HG03108 (cell line): Measurements from ENCODE around the gene PIK3CG.
"Not testable (repeated sequence)": the region's sequence is repeated elsewhere in the genome, so short reads cannot be mapped to it uniquely, and the experiment has no call there.

ENCODE experiments used
- ATAC-seq: cut with Tn5 transposase; IDR thresholded peaks from one replicate; pipeline ENCODE4 v1.9.1; 2021; ENCODE audit warnings: moderate library complexity; ENCODE audit not compliant: unreplicated experiment

The PIK3CG gene

GRCh38 chr7:106865130-106866041 is at the start of gene PIK3CG:
TSS of gene PIK3CG (plus strand) at chr7:106865282. CDS start at chr7:106867562, 2,280 bp downstream.
- peak; percentile 47 for ATAC-seq

DNA sequence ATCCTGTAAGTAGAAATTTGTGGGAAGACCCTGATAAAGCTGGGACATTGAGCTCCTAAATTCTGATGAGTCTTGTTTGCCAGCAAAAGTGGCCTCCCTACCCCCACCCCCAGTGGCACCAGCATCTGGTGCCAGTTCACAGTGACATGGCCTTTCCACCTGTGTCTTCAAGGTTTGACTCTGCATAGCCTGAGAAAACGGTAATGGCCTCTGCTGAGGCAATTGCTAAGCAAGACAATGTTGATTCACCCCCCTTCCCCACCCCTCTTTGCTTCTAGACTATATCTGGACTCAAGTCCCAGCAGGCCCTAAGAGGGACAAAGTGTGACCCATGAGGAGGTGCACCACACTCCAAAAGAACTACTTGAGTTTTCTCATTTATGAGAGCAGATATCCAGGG is 48.0 kb upstream of the PIK3CG start:
- ATAC-seq, result no peak

- ATAC-seq, result no peak
These were observed 46.3 kb upstream of the PIK3CG start for GRCh38 chr7:106818736-106819135.

DNA sequence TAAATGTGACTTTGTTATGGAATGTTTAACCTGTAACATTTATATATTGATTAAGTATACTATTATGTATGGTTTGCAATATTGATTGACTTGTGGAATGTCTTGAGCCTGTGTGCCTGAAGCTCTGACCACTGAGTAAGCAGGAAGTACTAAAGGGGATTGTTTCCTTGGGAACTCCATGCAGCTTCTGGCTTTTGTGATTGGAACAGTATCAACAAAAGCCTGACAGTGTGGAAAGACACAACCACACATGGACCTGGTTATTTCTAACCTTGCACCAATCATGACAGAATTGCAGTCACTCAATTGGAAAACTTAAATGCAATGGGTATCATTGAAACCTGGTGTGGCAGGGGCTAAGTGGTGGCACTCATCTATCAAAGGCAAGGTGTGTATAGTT is 45.5 kb upstream of the PIK3CG start:
- ATAC-seq, result no peak

GRCh38 chr7:106820321-106821217 is 44.5 kb upstream of the PIK3CG start:
- no peak for ATAC-seq

DNA sequence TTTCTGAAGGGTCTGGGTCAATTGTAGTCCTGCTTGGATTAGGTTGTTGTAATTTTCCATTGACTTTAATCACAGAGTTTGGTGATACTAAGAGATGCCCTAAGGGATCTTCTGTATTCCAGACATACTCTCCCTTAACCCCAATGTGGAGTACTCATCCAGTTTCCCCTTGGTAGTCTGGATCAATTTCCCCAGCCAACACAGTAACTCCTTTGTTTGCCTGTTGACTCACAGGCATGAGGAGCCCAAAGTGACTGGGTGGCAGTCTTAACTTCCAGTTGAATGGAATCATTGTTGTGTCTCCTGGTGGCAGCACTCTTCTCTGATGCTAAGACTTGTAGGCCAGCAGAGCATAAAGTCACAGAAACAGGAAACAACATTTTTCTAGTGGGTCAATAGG is 41.5 kb upstream of the PIK3CG start:
- ATAC-seq, result no peak

DNA sequence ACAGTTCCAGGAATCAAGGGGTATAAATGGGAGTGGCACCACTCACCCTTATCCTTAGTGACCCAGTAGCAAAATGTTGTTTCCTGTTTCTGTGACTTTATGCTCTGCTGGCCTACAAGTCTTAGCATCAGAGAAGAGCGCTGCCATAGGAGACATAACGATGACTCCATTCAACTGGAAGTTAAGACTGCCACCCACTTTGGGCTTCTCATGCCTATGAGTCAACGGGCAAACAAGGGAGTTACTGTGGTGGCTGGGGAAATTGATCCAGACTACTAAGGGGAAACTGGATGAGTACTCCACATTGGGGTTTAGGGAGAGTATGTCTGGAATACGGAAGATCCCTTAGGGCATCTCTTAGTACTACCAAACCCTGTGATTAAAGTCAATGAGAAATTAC is 40.6 kb upstream of the PIK3CG start:
- no peak for ATAC-seq

- no peak for ATAC-seq
These were observed 37.5 kb upstream of the PIK3CG start for GRCh38 chr7:106827626-106828025.

GRCh38 chr7:106829496-106829895 is 35.6 kb upstream of the PIK3CG start:
- no peak for ATAC-seq

GRCh38 chr7:106830896-106831295 is 34.2 kb upstream of the PIK3CG start:
- ATAC-seq, result not testable (repeated sequence)

DNA sequence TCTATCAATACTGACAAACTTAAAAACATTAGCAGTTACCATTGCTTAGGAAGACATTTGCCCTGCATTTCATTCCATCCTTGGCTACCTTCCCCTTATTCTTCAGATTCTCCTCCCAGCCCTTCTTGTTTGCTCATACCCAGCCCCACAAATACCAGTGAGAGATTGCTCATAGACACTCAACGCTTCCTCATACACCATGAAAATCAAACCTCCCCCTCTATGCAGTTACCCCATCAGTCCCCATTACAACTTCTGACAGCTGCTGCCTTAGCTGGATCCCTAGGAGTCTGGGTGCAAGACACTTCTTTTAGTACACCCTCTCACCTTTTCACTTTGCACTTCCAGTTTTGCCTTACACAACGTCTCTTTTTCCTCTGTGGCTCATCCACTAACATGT is 28.3 kb upstream of the PIK3CG start:
- ATAC-seq, result no peak

- no peak for ATAC-seq
These were observed 25.6 kb upstream of the PIK3CG start for GRCh38 chr7:106839511-106839910.

DNA sequence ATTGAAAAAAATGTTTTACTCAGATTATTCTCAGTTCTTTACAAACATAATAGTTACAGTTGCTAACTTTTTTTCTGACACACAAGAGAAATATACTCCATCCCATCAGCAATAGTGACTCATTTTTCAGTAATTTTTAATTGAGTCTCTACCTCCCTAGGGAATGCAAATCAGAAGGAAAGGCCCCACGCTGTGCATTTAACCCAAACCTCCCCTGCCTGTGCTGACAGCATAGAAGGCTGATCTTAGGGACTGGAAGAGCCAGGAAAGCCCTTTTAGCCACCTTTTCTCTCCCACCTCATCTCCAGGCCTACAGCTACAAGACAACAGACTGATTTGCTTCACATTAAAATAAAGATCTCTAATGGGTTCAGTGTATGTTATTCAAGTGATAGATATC is 24.7 kb upstream of the PIK3CG start:
- no peak for ATAC-seq

DNA sequence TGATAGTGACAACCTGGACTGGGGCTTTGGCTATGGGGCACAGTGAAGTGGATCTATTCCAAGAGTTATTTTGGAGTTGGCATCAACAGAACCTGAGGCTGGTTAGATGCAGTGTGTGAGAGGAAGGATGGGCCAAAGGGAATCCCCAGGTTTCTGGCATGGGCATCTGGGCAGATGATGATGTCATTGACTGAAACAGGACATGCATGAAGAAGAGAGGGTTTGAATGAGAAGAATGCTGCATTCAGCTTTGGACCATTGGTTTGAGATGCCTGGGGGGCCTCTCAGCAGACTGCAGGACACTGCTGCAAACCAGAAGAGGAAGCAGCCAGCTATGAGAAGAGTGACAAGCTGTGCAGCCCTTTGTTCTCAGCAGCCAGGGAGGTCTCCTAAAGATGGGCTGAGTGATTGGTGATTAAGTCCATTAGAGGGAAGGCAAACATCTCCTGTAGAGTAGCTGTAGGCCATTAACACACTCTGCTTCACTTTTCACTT is 23.1 kb upstream of the PIK3CG start:
- no peak for ATAC-seq

- ATAC-seq, result no peak
These were observed 20.6 kb upstream of the PIK3CG start for GRCh38 chr7:106844279-106844997.

DNA sequence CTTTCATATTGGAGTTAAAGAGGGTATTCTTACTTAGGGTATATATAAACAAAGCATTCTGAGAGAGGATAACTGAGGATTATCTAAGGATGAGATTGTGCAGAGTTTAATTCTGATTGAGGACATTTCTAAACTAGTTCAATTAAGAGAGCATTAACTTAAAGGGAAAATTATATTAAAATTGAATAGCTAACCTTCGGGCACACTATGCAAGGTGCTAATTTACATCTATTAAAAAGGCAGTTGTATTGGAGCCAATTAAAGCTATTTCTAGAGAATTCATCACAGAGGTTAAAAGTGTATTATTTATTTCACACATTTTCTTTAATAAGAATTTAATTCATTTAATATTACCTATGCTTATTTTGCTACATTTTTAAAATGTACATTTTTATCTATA is 17.0 kb upstream of the PIK3CG start:
- ATAC-seq, result no peak

- no peak for ATAC-seq
These were observed 16.1 kb upstream of the PIK3CG start for GRCh38 chr7:106848851-106849442.

- not testable (repeated sequence) for ATAC-seq
These were observed 13.4 kb upstream of the PIK3CG start for GRCh38 chr7:106851632-106852031.

DNA sequence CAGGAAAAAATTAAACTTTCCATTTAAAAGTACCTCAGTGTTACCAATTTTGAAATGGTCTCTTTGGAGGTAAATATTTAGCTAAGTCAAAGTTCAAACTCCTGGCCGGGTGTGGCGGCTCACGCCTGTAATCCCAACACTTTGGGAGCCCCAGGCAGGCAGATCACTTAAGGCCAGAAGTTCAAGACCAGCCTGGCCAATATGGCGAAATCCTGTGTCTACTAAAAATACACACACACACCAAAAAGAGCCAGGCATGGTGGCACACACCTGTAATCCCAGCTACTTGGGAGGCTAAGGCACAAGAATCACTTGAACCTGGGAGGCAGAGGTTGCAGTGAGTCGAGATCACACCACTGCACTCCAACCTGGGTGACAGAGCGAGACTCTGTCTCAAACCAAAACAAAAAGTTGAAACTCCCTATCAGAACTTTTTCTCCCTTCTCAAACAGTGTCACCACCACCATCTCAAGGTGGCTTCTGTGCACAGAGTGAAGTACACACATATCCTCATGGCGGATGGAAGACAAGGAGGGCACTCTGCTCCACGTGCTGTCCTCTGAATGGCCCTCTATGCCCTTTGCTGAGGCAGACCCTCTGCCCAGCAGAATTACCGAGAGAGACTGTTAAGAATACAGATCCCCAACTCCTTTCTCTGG is 11.7 kb upstream of the PIK3CG start:
- ATAC-seq, result no peak

GRCh38 chr7:106855540-106856132 is 9.4 kb upstream of the PIK3CG start:
- ATAC-seq, result no peak
